ENCODE data around the gene LPA. TPM values are rescaled to one million over a fixed set of nuclear protein-coding genes. Genes with fewer than 3 reads are reported as not detected.
"Not testable (repeated sequence)": the region's sequence is repeated elsewhere in the genome, so short reads cannot be mapped to it uniquely, and the experiment has no call there.

The LPA gene
- total RNA-seq, 1 donor from 2014 or later = not detected

- peaks cover 14% of the 10 kb centered on the region for H3K9me3 Mint-ChIP-seq (ENCODE audit: low read depth)
- peaks cover 18% of the 10 kb centered on the region for H3K27me3 Mint-ChIP-seq (ENCODE audit: low read depth)
- no peak for DNase-seq (ENCODE audit: low spot score)
- H3K27ac Mint-ChIP-seq (ENCODE audit: unreplicated experiment) = no peak overlapping the region
- peak; percentile 64 for TF ChIP-seq CTCF (IDR thresholded peaks at IDR 0.05)
- no peaks in the 10 kb centered on the region for H3K36me3 Mint-ChIP-seq (ENCODE audit: low read depth)
- peaks cover 3% of the 10 kb centered on the region for H3K4me1 Mint-ChIP-seq (ENCODE audit: low read depth)
- peak overlapping the region; percentile 45 for H3K4me3 Mint-ChIP-seq (ENCODE audit: unreplicated experiment)
Observed at GRCh38 chr6:160679402-160679769, 15.3 kb upstream of the LPA start.

GRCh38 chr6:160678744-160679401 is 14.8 kb upstream of the LPA start:
- DNase-seq (ENCODE audit: low spot score) = no peak
- Mint-ChIP-seq H3K36me3 (ENCODE audit: low read depth) (no peaks in the 10 kb centered on the region), H3K4me3 (ENCODE audit: unreplicated experiment) (peak overlapping the region; percentile 45), H3K27ac (ENCODE audit: unreplicated experiment) (no peak overlapping the region), H3K4me1 (ENCODE audit: low read depth) (peaks cover 3% of the 10 kb centered on the region), H3K9me3 (ENCODE audit: low read depth) (peaks cover 18% of the 10 kb centered on the region), H3K27me3 (ENCODE audit: low read depth) (peaks cover 18% of the 10 kb centered on the region)
- TF ChIP-seq CTCF (IDR thresholded peaks at IDR 0.05) = no peak

- H3K27me3 Mint-ChIP-seq (ENCODE audit: low read depth) = peaks cover 18% of the 10 kb centered on the region
Observed at GRCh38 chr6:160678230-160678629, 14.2 kb upstream of the LPA start.

DNA sequence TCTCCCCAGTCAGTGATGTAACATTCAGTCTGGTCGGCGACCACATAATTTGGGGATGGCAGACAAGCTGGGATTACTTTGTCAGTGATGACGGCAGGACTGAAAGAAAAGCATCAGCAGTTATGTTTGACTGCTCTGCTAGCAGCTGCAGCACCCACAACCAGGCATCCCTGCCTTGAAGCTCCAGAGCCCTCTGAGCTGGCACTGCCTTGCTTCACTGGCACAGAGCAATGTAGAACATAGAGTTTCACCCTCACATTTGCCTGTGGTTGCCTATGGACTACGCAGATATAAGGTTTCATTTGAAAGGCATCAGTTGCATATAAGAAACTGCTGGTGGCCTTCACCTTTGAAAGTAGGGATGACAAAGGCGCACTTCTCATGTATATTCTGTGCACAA is 12.3 kb upstream of the LPA start:
- DNase-seq (ENCODE audit: low spot score); H3K36me3 Mint-ChIP-seq (ENCODE audit: low read depth); H3K27ac Mint-ChIP-seq (ENCODE audit: unreplicated experiment); H3K4me1 Mint-ChIP-seq (ENCODE audit: low read depth); H3K4me3 Mint-ChIP-seq (ENCODE audit: unreplicated experiment): not testable (repeated sequence)
- H3K27me3 Mint-ChIP-seq (ENCODE audit: low read depth) = peaks cover 18% of the 10 kb centered on the region
- peaks cover 35% of the 10 kb centered on the region for H3K9me3 Mint-ChIP-seq (ENCODE audit: low read depth)

More at GRCh38 chr6:160678230-160678629, 14.2 kb upstream of the LPA start:
- DNase-seq (ENCODE audit: low spot score) = no peak
- no peak overlapping the region for H3K4me3 Mint-ChIP-seq (ENCODE audit: unreplicated experiment)
- TF ChIP-seq CTCF (IDR thresholded peaks at IDR 0.05) = no peak
- peaks cover under 1% of the 10 kb centered on the region for H3K36me3 Mint-ChIP-seq (ENCODE audit: low read depth)
- no peak overlapping the region for H3K27ac Mint-ChIP-seq (ENCODE audit: unreplicated experiment)
- H3K4me1 Mint-ChIP-seq (ENCODE audit: low read depth) = peaks cover 3% of the 10 kb centered on the region
- H3K9me3 Mint-ChIP-seq (ENCODE audit: low read depth) = peaks cover 19% of the 10 kb centered on the region

GRCh38 chr6:160668589-160668988 is 4.5 kb upstream of the LPA start:
- TF ChIP-seq CTCF (IDR thresholded peaks at IDR 0.05) = no peak
- no peaks in the 10 kb centered on the region for H3K4me1 Mint-ChIP-seq (ENCODE audit: low read depth)
- H3K27me3 Mint-ChIP-seq (ENCODE audit: low read depth) = no peaks in the 10 kb centered on the region
- peaks cover 2% of the 10 kb centered on the region for H3K36me3 Mint-ChIP-seq (ENCODE audit: low read depth)
- H3K4me3 Mint-ChIP-seq (ENCODE audit: unreplicated experiment) = no peak overlapping the region
- peaks cover 20% of the 10 kb centered on the region for H3K9me3 Mint-ChIP-seq (ENCODE audit: low read depth)
- H3K27ac Mint-ChIP-seq (ENCODE audit: unreplicated experiment) = no peak overlapping the region
- DNase-seq (ENCODE audit: low spot score) = no peak

All from chondrocyte (in vitro differentiated cells).